Coronary artery (tissue), 2 donors: ENCODE results near the gene VGF.
"Not testable (repeated sequence)": the region's sequence is repeated elsewhere in the genome, so short reads cannot be mapped to it uniquely, and the experiment has no call there.

ENCODE experiments used
- DNase-seq: peaks from one replicate; pipeline ENCODE4 v3.0.0-alpha.2; 2017; ENCODE audit warnings: low spot score
- H3K27ac ChIP-seq, 2 donors: fragments of 200-600 bp; sonication (generic); one replicate each; pipeline ENCODE4 v1.5.1; 2016 to 2019
- H3K4me3 ChIP-seq: fragments of 200-600 bp; sonication (generic); 2 replicates; pipeline ENCODE4 v1.5.1; 2016; ENCODE audit warnings: mild to moderate bottlenecking, moderate library complexity
- CTCF ChIP-seq: fragments of 200-600 bp; sonication (generic); IDR thresholded peaks from one replicate; pipeline ENCODE4 v1.5.1; 2019; ENCODE audit warnings: antibody characterized with exemption

VGF gene

GRCh38 chr7:101119876-101120275 is 45.5 kb downstream of the VGF start:
- peak; percentile 66 for DNase-seq

DNA sequence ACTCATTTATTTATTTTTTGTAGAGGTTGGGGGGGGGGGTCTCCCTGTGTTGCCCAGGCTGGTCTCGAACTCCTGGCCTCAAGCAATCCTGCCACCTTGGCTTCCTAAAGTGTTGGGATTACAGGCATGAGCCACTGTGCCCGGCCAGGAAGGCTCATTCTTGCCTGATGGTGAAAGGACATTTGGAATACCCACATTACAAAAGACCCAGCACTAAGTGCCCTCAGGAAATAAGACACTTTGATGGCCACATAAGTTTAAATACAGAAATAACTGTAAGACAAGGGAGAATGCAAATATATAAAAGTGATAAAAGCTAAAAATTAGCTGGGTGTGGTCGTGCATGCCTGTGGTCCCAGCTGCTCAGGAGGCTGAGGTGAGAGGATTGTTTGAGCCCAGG is 46.5 kb downstream of the VGF start:
- H3K4me3 ChIP-seq: no peak overlapping the region
- no peak for TF ChIP-seq CTCF
- peak overlapping the region; percentile 62 to 93 for H3K27ac ChIP-seq
- DNase-seq: peak; percentile 50

More at GRCh38 chr7:101119876-101120275, 45.5 kb downstream of the VGF start:
- TF ChIP-seq CTCF: no peak
- H3K27ac ChIP-seq: peak overlapping the region; percentile 93 to 97
- no peak overlapping the region for H3K4me3 ChIP-seq

- no peak for TF ChIP-seq CTCF
- H3K27ac ChIP-seq: peak overlapping the region; percentile 62 to 93
- H3K4me3 ChIP-seq: no peak overlapping the region
- DNase-seq: no peak
Observed at GRCh38 chr7:101116898-101117297, 48.5 kb downstream of the VGF start.

GRCh38 chr7:101115215-101115614 is 50.2 kb downstream of the VGF start:
- Histone ChIP-seq H3K27ac (peak overlapping the region in 1 of 2 donors; percentile 49), H3K4me3 (no peak overlapping the region)
- DNase-seq: no peak
- no peak for TF ChIP-seq CTCF

DNA sequence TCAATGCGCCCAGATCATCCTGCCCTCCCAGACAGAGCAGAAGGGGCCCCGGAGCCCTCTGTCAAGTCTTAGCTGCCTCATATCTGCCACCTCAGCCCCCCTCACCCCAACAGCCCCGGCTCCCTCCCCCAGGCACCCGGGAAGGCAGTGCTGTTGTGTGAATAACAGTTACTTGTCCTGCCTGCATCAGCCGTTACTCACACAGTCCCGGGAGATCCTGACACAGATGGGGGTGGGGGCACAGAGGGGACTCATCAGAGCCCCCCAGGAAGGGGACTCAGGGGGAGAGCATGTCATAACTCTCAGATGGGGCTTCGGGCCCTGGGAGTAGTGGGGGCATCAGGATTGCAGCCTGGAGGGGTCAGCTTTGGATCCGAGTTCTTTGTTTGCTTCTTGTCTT is 50.9 kb downstream of the VGF start:
- TF ChIP-seq CTCF: no peak
- Histone ChIP-seq H3K4me3 (no peak overlapping the region), H3K27ac (peak overlapping the region; percentile 12 to 70)
- DNase-seq: no peak

DNA sequence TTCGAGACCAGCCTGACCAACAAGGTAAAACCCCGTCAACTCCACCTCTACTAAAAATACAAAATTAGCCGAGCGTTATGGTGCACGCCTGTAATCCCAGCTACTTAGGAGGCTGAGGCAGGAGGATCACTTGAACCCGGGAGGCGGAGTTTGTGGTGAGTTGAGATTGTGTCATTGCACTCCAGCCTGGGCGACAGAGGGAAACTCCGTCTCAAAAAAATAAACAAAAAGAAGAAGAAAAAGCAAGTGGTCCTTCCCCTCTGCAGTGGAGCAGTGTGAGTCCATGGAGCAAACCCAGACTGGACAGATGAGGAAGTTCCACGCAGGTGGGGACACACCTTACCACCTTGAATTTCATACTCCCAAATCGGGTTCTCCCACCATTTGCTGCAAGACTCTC is 51.5 kb downstream of the VGF start:
- DNase-seq: no peak
- no peak for TF ChIP-seq CTCF
- peak overlapping the region; percentile 12 to 70 for H3K27ac ChIP-seq
- H3K4me3 ChIP-seq: no peak overlapping the region

DNA sequence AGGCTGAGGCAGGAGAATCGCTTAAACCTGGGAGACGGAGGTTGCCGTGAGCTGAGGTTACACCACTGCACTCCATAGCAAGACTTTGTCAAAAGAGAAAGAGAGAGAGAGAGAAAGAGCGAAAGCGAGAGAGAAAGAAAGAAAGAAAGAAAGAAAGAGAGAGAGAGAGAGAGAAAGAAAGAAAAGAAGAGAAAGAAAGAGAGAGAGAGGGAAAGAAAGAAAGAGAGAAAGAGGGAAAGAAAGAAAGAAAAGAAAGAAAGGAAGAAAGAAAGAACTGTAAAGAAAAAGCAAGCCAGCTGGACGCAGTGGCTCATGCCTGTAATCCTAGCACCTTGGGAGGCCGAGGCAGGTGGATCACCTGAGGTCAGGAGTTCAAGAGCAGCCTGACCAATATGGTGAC is 52.2 kb downstream of the VGF start:
- not testable (repeated sequence) for H3K4me3 ChIP-seq, DNase-seq
- peak overlapping the region; percentile 79 to 80 for H3K27ac ChIP-seq
